RWPE2 (cell line): ENCODE data around the gene MAB21L3.

Experiments
- ATAC-seq: fragments of 200-7000 bp; cut with Tn5 transposase; 3 replicates; pipeline ENCODE4 v1.9.1; 2021; ENCODE audit warnings: low read depth
- DNase-seq: peaks from one replicate; pipeline ENCODE4 v3.0.0-alpha.2; 2020; ENCODE audit warnings: low spot score
- H3K27ac ChIP-seq: fragments of 450-650 bp; 2 replicates; pipeline ENCODE4 v1.5.1; 2017; ENCODE audit warnings: mild to moderate bottlenecking; ENCODE audit not compliant: poor library complexity, severe bottlenecking
- H3K27me3 ChIP-seq: fragments of 250-450 bp; sonication (Bioruptor Pico); 2 replicates; pipeline ENCODE4 v1.5.1; 2021; ENCODE audit warnings: mild to moderate bottlenecking, moderate library complexity; ENCODE audit not compliant: insufficient read depth, poor library complexity, severe bottlenecking
- H3K36me3 ChIP-seq: fragments of 250-450 bp; sonication (Bioruptor Pico); 2 replicates; pipeline ENCODE4 v1.5.1; 2020; ENCODE audit warnings: low read depth, mild to moderate bottlenecking, moderate library complexity
- H3K4me1 ChIP-seq: fragments of 250-450 bp; sonication (Bioruptor Pico); 2 replicates; pipeline ENCODE4 v1.5.1; 2021; ENCODE audit warnings: mild to moderate bottlenecking, moderate library complexity; ENCODE audit not compliant: insufficient read depth, poor library complexity, severe bottlenecking
- H3K4me3 ChIP-seq: fragments of 250-450 bp; sonication (Bioruptor Pico); 2 replicates; pipeline ENCODE4 v1.5.1; 2021; ENCODE audit warnings: mild to moderate bottlenecking, moderate library complexity; ENCODE audit not compliant: severe bottlenecking
- H3K9me3 ChIP-seq: fragments of 250-450 bp; sonication (Bioruptor Pico); 2 replicates; pipeline ENCODE4 v1.5.1; 2021; ENCODE audit warnings: mild to moderate bottlenecking, moderate library complexity; ENCODE audit not compliant: severe bottlenecking
- TF ChIP-seq, protein P1 (sequence below): fragments of 450-650 bp; IDR thresholded peaks from one replicate; pipeline ENCODE4 v1.5.1; 2017; ENCODE audit warnings: mild to moderate bottlenecking, moderate library complexity; ENCODE audit not compliant: poor library complexity, severe bottlenecking

MAB21L3 gene

DNA sequence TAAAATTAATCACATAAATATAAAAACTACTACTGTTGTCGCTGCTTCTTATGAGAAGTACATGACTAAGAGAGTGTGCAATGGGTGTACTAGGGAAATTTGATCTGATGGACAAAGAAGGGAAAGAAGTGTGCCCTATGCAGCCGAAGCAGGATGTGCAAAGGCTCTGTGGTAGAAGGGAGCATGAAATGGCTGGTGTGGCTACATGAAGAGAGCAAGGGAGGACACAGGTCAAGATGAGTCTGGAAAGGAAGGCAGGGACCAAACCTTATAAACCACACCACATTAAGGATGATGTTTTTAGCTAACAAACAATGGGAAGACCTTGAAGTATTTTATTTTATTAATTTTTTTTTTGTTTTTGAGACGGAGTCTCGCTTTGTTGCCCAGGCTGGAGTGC is 20.0 kb downstream of the MAB21L3 start:
- DNase-seq (no peak), ATAC-seq (no peak)
- Histone ChIP-seq H3K9me3 (no peaks in the 10 kb centered on the region), H3K27ac (no peak overlapping the region), H3K36me3 (no peaks in the 10 kb centered on the region), H3K4me3 (no peak overlapping the region), H3K27me3 (no peaks in the 10 kb centered on the region), H3K4me1 (peaks cover 9% of the 10 kb centered on the region)
- TF ChIP-seq, protein P1, sequence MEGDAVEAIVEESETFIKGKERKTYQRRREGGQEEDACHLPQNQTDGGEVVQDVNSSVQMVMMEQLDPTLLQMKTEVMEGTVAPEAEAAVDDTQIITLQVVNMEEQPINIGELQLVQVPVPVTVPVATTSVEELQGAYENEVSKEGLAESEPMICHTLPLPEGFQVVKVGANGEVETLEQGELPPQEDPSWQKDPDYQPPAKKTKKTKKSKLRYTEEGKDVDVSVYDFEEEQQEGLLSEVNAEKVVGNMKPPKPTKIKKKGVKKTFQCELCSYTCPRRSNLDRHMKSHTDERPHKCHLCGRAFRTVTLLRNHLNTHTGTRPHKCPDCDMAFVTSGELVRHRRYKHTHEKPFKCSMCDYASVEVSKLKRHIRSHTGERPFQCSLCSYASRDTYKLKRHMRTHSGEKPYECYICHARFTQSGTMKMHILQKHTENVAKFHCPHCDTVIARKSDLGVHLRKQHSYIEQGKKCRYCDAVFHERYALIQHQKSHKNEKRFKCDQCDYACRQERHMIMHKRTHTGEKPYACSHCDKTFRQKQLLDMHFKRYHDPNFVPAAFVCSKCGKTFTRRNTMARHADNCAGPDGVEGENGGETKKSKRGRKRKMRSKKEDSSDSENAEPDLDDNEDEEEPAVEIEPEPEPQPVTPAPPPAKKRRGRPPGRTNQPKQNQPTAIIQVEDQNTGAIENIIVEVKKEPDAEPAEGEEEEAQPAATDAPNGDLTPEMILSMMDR: no peak

DNA sequence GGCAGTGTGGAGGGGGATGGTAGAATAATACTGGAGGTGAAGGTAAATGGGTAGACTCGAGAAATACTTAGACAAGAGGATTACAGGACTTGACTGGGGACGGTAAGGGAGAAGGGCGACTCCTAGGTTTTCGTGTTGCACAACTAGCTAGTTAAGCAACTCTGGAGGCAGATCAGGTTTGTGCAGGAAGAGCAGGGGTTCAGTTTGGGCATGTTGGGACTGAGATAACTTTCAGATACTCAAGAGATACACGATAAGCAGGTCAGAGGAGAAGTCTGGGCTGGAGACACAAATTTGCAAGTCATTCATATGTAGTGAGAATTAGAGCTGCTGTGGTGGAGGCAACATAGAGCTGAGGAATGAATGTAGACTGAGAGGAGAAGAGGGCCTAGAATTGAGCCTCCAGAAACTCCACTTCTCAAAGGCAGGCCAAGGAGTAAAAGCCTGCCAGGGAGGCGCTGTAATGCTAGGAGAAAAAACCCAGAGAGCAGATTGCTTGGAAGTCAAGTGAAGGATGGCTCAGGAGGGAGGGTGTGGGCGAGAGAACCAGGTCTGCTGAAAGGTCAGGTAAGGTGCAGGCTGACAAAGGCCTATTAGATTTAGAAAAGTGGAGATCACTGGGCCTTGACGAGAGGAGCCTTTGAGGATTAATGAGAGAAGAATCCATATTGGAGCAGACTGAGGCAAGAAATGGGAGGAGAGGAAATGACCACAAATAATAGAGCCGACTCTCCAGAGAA is 20.8 kb downstream of the MAB21L3 start:
- TF ChIP-seq, protein P1: no peak
- peaks cover 9% of the 10 kb centered on the region for H3K4me1 ChIP-seq
- H3K36me3 ChIP-seq: no peaks in the 10 kb centered on the region
- ATAC-seq: peak; percentile 90
- H3K27ac ChIP-seq: peak overlapping the region; percentile 35
- no peak for DNase-seq
- no peaks in the 10 kb centered on the region for H3K27me3 ChIP-seq
- no peaks in the 10 kb centered on the region for H3K9me3 ChIP-seq
- H3K4me3 ChIP-seq: no peak overlapping the region

DNA sequence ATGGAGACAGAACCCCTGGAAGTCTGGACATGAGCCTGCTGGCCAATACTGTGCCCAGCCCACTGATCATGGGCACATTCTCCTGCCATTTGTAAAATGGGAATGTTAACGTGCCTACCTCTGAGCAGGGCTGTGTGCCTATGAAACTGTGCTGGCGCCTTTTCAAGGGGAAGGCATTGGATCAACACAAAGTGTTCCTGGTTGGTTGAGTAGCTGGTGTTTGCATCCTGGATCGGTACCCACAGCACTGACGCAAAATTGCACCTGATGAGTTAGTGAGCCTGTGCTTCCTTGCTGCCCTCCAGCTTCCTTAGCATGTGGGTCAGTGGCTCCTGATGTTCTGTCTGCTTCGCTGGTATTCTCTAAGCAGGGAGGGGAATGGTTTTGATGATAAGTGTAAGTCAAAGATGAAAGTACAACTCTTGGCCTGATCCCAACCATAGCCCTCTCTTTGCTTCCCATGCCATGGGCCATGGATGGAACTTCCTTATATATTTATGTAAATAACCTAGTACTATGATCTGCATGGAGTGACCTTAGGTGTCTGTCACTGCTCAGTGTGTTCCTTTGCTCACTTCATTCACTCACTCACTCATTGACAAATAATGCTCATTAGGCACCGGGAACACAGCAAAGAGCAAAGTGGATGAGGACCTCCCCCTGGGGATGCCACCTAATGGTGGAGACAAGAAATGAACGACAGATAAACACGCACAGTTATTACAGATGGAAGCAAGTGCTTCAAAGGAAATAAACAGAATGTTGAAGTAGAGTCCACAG is 22.7 kb downstream of the MAB21L3 start:
- no peak overlapping the region for H3K27ac ChIP-seq
- no peak for DNase-seq
- no peak for ATAC-seq
- no peak overlapping the region for H3K4me3 ChIP-seq
- no peaks in the 10 kb centered on the region for H3K27me3 ChIP-seq
- H3K4me1 ChIP-seq: peaks cover 9% of the 10 kb centered on the region
- no peaks in the 10 kb centered on the region for H3K36me3 ChIP-seq
- no peaks in the 10 kb centered on the region for H3K9me3 ChIP-seq
- TF ChIP-seq, protein P1: no peak

DNA sequence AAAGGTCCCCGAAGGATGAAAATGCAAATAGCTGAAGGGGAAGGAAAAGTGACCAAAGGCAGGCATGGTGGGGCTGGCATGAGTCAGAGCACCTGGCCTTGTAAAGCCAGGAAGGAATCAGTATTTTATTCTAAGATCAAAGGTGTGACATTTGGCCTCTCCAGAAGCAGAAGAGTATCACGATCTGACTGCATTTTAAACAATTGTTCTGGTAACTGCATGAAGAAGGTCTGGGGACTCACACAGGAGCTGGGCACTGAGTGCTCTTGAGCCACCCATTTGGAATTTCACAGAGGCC is 23.2 kb downstream of the MAB21L3 start:
- no peaks in the 10 kb centered on the region for H3K36me3 ChIP-seq
- H3K9me3 ChIP-seq: no peaks in the 10 kb centered on the region
- H3K27me3 ChIP-seq: no peaks in the 10 kb centered on the region
- TF ChIP-seq, protein P1: no peak
- H3K4me1 ChIP-seq: peaks cover 9% of the 10 kb centered on the region
- no peak overlapping the region for H3K4me3 ChIP-seq
- H3K27ac ChIP-seq: no peak overlapping the region
- DNase-seq (no peak), ATAC-seq (no peak)
